Progenitor cell of endocrine pancreas (in vitro differentiated cells): ENCODE measurements around the gene MRNIP. TPM values are rescaled to one million over a fixed set of nuclear protein-coding genes. Genes with fewer than 3 reads are reported as not detected.

ENCODE experiments used
- DNase-seq: peaks from one replicate; pipeline ENCODE4 v3.0.0; 2021; ENCODE audit warnings: low spot score; ENCODE audit not compliant: unreplicated experiment
- H3K27ac Mint-ChIP-seq: 2 replicates; pipeline ENCODE4 v1.8.0; 2021; ENCODE audit warnings: mild to moderate bottlenecking, moderate library complexity, mixed read lengths
- H3K27me3 Mint-ChIP-seq: 2 replicates; pipeline ENCODE4 v1.8.0; 2021; ENCODE audit warnings: mixed read lengths
- H3K36me3 Mint-ChIP-seq: 2 replicates; pipeline ENCODE4 v1.8.0; 2022; ENCODE audit warnings: mixed read lengths; ENCODE audit not compliant: insufficient read depth
- H3K4me1 Mint-ChIP-seq: 2 replicates; pipeline ENCODE4 v1.8.0; 2021; ENCODE audit warnings: low read depth, mixed read lengths
- H3K4me3 Mint-ChIP-seq: 2 replicates; pipeline ENCODE4 v1.8.0; 2021; ENCODE audit warnings: low read depth, mild to moderate bottlenecking, moderate library complexity, mixed read lengths
- H3K9me3 Mint-ChIP-seq: 2 replicates; pipeline ENCODE4 v1.8.0; 2021; ENCODE audit warnings: low read depth, mixed read lengths
- long read RNA-seq: library from polyadenylated mRNA; unstranded; transcript quantifications from one replicate; pipeline ENCODE4 v2.0.0, GENCODE V29; 2020
- total RNA-seq: library from RNA; stranded (reverse); gene quantifications from 2 replicates; pipeline ENCODE4 v1.2.1, GENCODE V29; 2021
- TF ChIP-seq, protein P1 (sequence below): fragments of 200-600 bp; sonication (generic); IDR thresholded peaks from one replicate; pipeline ENCODE4 v1.5.0; 2021; ENCODE audit warnings: antibody characterized with exemption, mild to moderate bottlenecking; ENCODE audit not compliant: unreplicated experiment

Gene MRNIP, protein sequence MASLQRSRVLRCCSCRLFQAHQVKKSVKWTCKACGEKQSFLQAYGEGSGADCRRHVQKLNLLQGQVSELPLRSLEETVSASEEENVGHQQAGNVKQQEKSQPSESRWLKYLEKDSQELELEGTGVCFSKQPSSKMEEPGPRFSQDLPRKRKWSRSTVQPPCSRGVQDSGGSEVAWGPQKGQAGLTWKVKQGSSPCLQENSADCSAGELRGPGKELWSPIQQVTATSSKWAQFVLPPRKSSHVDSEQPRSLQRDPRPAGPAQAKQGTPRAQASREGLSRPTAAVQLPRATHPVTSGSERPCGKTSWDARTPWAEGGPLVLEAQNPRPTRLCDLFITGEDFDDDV
- 61.4 and 63.4 TPM in 2 replicates for total RNA-seq
- long read RNA-seq, transcript MRNIP-201 (7 exons, 1,238 nt) = major isoform, 20 of 46 reads
- long read RNA-seq, partial matches to known transcripts = 1 of 46 reads
- long read RNA-seq, other reads (novel, unspliced or antisense) = 17 of 46 reads

DNA sequence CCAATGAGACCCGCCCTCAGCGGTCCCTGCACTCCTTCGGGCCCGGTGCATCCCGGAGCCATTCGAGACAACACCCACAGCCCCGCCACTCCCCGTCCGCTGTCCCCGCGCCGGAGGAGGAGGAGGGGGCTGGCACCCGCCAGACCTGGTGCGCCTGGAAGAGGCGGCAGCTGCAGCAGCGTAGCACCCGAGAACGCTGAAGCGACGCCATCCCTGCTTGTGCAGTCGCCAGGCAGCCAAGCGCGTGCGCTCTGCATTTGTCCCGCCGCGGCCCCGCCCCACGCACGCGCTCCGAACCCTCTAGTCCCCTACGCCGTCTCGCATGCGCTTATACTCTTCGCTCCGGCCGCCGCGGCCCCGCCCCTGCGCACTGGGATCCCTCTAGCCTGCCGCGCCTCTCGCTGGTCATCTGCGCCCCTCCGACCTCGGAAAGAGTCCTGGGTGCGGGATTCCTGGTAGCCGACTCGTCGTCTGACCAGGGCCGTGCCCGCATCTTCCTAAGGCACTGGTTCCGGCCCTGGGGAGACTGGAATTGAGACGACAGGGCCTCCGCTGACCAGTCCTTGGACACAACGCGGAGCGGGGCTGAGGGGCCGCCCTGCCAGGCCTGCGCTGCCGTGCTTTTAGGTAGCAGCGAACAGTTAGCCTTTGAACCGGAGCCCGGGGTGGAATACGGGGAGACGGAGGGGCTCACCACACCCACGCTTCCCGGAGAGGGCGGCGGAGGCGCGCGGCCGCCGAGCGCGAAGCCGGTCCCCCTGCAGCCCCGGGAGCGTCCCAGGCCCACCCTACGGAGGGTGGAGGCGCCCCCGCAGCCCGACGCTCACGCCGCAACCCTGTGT lies at the start of gene MRNIP:
MRNIP (minus strand) TSS at position 232 of the 842 bp plus-strand sequence; CDS start at position 211, 21 bp downstream.
- H3K4me1 Mint-ChIP-seq = peaks cover 5% of the 10 kb centered on the region
- H3K4me3 Mint-ChIP-seq = peak within 1 kb of the TSS; percentile 93
- H3K27ac Mint-ChIP-seq = peak within 1 kb of the TSS; percentile 97
- H3K27me3 Mint-ChIP-seq = no peaks in the 10 kb centered on the region
- peak; percentile 89 for DNase-seq
- peaks cover 15% of the 10 kb centered on the region for H3K36me3 Mint-ChIP-seq
- no peaks in the 10 kb centered on the region for H3K9me3 Mint-ChIP-seq
- TF ChIP-seq, protein P1, sequence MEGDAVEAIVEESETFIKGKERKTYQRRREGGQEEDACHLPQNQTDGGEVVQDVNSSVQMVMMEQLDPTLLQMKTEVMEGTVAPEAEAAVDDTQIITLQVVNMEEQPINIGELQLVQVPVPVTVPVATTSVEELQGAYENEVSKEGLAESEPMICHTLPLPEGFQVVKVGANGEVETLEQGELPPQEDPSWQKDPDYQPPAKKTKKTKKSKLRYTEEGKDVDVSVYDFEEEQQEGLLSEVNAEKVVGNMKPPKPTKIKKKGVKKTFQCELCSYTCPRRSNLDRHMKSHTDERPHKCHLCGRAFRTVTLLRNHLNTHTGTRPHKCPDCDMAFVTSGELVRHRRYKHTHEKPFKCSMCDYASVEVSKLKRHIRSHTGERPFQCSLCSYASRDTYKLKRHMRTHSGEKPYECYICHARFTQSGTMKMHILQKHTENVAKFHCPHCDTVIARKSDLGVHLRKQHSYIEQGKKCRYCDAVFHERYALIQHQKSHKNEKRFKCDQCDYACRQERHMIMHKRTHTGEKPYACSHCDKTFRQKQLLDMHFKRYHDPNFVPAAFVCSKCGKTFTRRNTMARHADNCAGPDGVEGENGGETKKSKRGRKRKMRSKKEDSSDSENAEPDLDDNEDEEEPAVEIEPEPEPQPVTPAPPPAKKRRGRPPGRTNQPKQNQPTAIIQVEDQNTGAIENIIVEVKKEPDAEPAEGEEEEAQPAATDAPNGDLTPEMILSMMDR = peak; percentile 9

DNA sequence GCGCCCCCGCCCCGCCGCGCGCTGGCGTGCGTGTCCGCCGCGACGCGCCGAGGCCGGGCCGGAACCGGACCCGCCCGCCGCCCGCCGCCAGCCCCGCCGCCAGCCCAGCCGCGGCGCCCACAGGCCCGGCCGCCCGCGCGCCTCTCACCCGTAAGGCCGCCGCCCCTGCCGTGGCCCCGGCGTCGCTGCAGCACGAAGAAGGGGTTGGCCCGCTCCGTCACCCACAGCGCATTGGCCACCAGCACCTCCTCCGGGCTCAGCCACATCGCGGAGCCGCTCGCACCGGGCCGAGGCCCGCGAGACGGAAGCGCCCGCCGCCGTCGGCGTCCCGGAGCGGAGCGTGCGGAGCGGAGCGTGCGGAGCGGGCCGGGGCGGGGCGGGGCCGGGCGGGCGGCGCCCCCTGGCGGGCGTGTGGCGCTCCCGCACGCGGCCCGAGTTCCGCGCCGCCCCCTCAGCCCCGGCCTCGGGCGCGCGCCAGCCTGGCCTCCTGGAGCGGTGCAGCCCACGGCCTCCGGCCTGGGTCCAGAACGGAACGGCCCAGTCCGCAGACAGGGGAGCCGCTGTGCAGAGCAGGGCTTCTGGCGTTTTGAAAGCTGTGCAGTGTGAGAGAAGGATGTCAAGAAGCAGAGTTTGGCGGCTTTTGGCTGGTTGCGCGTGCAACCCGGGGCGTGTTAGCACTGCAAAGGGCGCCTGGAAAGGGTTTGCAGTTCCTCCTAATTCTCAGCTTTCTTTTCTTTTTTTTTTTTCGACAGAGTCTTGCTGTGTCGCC lies 49.1 kb upstream of the MRNIP start, which contains the start of gene TBC1D9B:
TBC1D9B (minus strand) TSS at position 342 of the 769 bp plus-strand sequence; CDS start at position 266, 76 bp downstream.
- DNase-seq = peak; percentile 52

DNA sequence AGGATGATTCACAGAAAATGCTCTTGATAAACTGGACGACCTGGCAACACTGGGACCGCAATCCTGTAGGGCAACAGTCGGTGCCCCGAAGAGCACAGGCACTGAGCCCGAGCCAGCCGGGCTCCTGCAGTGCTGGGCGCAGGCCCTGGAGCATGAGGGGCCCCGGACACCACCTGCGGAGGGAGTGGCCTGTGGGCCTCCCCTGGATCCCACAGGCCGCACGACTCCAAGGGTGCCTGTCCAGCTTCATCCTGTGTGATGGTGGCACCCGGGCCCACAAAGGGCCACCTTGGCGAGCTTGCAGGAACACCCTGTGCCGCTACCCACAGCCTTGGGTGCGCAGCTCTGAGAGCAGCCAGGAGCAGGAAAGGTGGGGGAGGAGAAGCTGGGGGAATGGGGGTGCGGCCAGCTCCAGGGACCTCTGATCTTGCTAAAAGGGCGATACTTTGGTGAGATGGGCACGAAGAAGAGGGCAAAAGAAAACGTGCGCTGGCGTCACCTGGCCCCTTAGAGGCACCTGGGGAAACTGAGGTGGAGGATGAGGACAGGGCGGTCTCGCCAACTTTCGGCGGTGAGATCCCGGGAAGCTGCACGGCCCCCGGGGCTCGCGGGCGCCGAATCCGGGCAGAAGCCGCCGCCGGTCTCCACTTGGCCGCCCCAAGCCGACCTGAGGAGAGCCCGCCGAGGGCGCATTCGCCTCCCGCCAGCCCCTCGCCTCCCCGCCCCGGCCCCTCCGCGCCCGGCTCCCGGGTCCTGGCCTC lies 48.4 kb upstream of the MRNIP start:
- H3K9me3 Mint-ChIP-seq = no peaks in the 10 kb centered on the region
- H3K4me3 Mint-ChIP-seq = peak overlapping the region; percentile 83
- peaks cover 3% of the 10 kb centered on the region for H3K4me1 Mint-ChIP-seq
- H3K27me3 Mint-ChIP-seq = peaks cover 8% of the 10 kb centered on the region
- H3K27ac Mint-ChIP-seq = peak overlapping the region; percentile 45
- TF ChIP-seq, protein P1 = no peak
- peak; percentile 14 for DNase-seq
- H3K36me3 Mint-ChIP-seq = peaks cover 7% of the 10 kb centered on the region

More for the DNA sequence above, 49.1 kb upstream of the MRNIP start, which contains the start of gene TBC1D9B:
- Mint-ChIP-seq H3K4me1 (peaks cover 3% of the 10 kb centered on the region), H3K9me3 (no peaks in the 10 kb centered on the region), H3K27ac (peak within 1 kb of the TSS; percentile 45), H3K27me3 (peaks cover 8% of the 10 kb centered on the region), H3K4me3 (peak within 1 kb of the TSS; percentile 83), H3K36me3 (peaks cover 7% of the 10 kb centered on the region)
- TF ChIP-seq, protein P1 = peak; percentile 51

DNA sequence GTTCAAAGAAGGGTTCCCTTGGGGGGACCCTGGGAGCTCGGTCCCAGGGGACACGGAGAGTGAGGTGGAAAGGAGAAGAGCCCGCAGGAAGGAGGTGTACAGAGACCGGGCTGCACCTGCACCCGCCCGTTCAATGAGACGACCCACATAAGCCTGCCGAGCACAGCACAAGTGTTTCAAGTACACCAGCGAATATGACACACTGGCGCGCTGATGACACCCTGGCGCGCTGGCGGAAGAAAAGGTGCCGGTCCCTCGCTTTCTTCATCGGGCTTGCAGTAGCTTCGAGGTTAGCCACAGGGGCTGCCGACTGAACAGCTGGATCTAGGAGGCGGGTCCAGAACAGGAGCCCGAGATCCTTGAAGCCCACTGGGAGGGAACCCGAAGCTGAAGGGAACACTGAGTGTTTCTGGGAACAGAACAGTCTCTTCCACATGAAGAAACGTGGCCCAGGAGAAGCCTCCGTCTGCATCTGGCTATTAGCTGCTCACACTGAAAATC lies 47.7 kb upstream of the MRNIP start:
- DNase-seq = no peak
- H3K4me1 Mint-ChIP-seq = peaks cover 3% of the 10 kb centered on the region
- peaks cover 7% of the 10 kb centered on the region for H3K36me3 Mint-ChIP-seq
- H3K9me3 Mint-ChIP-seq = no peaks in the 10 kb centered on the region
- no peak overlapping the region for H3K27ac Mint-ChIP-seq
- H3K4me3 Mint-ChIP-seq = peak overlapping the region; percentile 83
- H3K27me3 Mint-ChIP-seq = peaks cover 8% of the 10 kb centered on the region
- TF ChIP-seq, protein P1 = no peak
